ENCODE results near the gene KCNJ16. TPM values are rescaled to one million over a fixed set of nuclear protein-coding genes. Genes with fewer than 3 reads are reported as not detected.

The KCNJ16 gene
- total RNA-seq, 1 experiment from 2014 or later = not detected

- Histone ChIP-seq H3K36me3 (ENCODE audit: control insufficient read depth, insufficient read depth, low read length) (no peaks in the 10 kb centered on the region), H3K4me1 (ENCODE audit: control insufficient read depth, insufficient read depth, low read length) (no peaks in the 10 kb centered on the region), H3K9me3 (ENCODE audit: control insufficient read depth, insufficient read depth, low read depth, low read length) (no peaks in the 10 kb centered on the region), H3K27ac (ENCODE audit: low read length) (no peak overlapping the region), H3K4me3 (ENCODE audit: low read depth in 2 of 2, low read length in 2 of 2) (no peak overlapping the region), H3K27me3 (ENCODE audit: control insufficient read depth, insufficient read depth, low read length) (no peaks in the 10 kb centered on the region)
- intact Hi-C loops (cut with micrococcal nuclease; ENCODE audit: unreplicated experiment) = no loop called here
- ATAC-seq (no peak), DNase-seq (ENCODE audit: low read depth, low spot score) (no peak)
- ChIA-PET POLR2A (no interaction called here), CTCF (no interaction called here)
- in situ Hi-C loops (cut with HindIII; ENCODE audit: low pct_unique_long_range_greater_than_20kb, low sequenced_read_pairs) = no loop called here
- BruUV-seq (replicated peaks) = no TSS peak
- TF ChIP-seq, protein P1, sequence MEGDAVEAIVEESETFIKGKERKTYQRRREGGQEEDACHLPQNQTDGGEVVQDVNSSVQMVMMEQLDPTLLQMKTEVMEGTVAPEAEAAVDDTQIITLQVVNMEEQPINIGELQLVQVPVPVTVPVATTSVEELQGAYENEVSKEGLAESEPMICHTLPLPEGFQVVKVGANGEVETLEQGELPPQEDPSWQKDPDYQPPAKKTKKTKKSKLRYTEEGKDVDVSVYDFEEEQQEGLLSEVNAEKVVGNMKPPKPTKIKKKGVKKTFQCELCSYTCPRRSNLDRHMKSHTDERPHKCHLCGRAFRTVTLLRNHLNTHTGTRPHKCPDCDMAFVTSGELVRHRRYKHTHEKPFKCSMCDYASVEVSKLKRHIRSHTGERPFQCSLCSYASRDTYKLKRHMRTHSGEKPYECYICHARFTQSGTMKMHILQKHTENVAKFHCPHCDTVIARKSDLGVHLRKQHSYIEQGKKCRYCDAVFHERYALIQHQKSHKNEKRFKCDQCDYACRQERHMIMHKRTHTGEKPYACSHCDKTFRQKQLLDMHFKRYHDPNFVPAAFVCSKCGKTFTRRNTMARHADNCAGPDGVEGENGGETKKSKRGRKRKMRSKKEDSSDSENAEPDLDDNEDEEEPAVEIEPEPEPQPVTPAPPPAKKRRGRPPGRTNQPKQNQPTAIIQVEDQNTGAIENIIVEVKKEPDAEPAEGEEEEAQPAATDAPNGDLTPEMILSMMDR (IDR thresholded peaks at IDR 0.05) = no peak
- TF ChIP-seq REST (IDR thresholded peaks at IDR 0.05; ENCODE audit: insufficient read depth in 1 of 2, low read depth in 2 of 2, low read length in 1 of 2) = no peak
Observed at GRCh38 chr17:70121126-70121525, 46.1 kb downstream of the KCNJ16 start.

- no peak for TF ChIP-seq TCF7L2 (IDR thresholded peaks at IDR 0.05; ENCODE audit: low read depth, low read length)
- TF ChIP-seq REST (IDR thresholded peaks at IDR 0.05; ENCODE audit: insufficient read depth in 1 of 2, low read depth in 2 of 2, low read length in 1 of 2) = no peak
- TF ChIP-seq, protein P1 (IDR thresholded peaks at IDR 0.05) = no peak
- no peak for TF ChIP-seq POLR2AphosphoS5 (IDR thresholded peaks at IDR 0.05; ENCODE audit: low read depth, low read length)
- no peak for TF ChIP-seq SIN3A (IDR thresholded peaks at IDR 0.05; ENCODE audit: borderline replicate concordance, insufficient read depth, low read depth, low read length)
- DNase-seq (ENCODE audit: low read depth, low spot score) (no peak), ATAC-seq (no peak)
- intact Hi-C loops (cut with micrococcal nuclease; ENCODE audit: unreplicated experiment) (no loop called here), in situ Hi-C loops (cut with HindIII; ENCODE audit: low pct_unique_long_range_greater_than_20kb, low sequenced_read_pairs) (no loop called here)
- H3K4me3 ChIP-seq (ENCODE audit: low read depth in 2 of 2, low read length in 2 of 2) = no peak overlapping the region
- POLR2A ChIA-PET = interaction anchor here (0.7 kb wide), 1 partner anchor 412 kb away, joined by 4 read pairs; no protein-coding TSS in a partner anchor
- H3K36me3 ChIP-seq (ENCODE audit: control insufficient read depth, insufficient read depth, low read length) = no peaks in the 10 kb centered on the region
- H3K9me3 ChIP-seq (ENCODE audit: control insufficient read depth, insufficient read depth, low read depth, low read length) = no peaks in the 10 kb centered on the region
- no TSS peak for BruUV-seq (replicated peaks)
- H3K27me3 ChIP-seq (ENCODE audit: control insufficient read depth, insufficient read depth, low read length) = no peaks in the 10 kb centered on the region
- H3K27ac ChIP-seq (ENCODE audit: low read length) = no peak overlapping the region
- CTCF ChIA-PET = no interaction called here
- no peaks in the 10 kb centered on the region for H3K4me1 ChIP-seq (ENCODE audit: control insufficient read depth, insufficient read depth, low read length)
Observed at GRCh38 chr17:70123193-70123592, 48.2 kb downstream of the KCNJ16 start.
